Middle frontal gyrus (tissue), 1 donor: ENCODE results near the gene C17orf78.
"Not testable (repeated sequence)": the region's sequence is repeated elsewhere in the genome, so short reads cannot be mapped to it uniquely, and the experiment has no call there.

Experiments
- DNase-seq: peaks from one replicate; pipeline ENCODE4 v3.0.0-alpha.2; 2015; ENCODE audit warnings: low spot score; ENCODE audit errors: extremely low spot score

The C17orf78 gene

GRCh38 chr17:37385474-37385990, 9.7 kb downstream of the C17orf78 start:
- DNase-seq, result no peak

- no peak for DNase-seq
Measured at GRCh38 chr17:37386462-37386861, 10.7 kb downstream of the C17orf78 start.

- DNase-seq, result no peak
Measured at GRCh38 chr17:37388266-37388665, 12.5 kb downstream of the C17orf78 start.

- DNase-seq, result no peak
Measured at GRCh38 chr17:37389160-37389559, 13.4 kb downstream of the C17orf78 start.

GRCh38 chr17:37391146-37391545, 15.4 kb downstream of the C17orf78 start:
- no peak for DNase-seq

- no peak for DNase-seq
Measured at GRCh38 chr17:37392024-37392590, 16.3 kb downstream of the C17orf78 start.

GRCh38 chr17:37393352-37393751, 17.6 kb downstream of the C17orf78 start:
- no peak for DNase-seq

GRCh38 chr17:37399265-37399803, 23.5 kb downstream of the C17orf78 start:
- DNase-seq, result no peak

- no peak for DNase-seq
Measured at GRCh38 chr17:37400505-37400904, 24.7 kb downstream of the C17orf78 start.

GRCh38 chr17:37405522-37405921, 29.7 kb downstream of the C17orf78 start:
- DNase-seq, result not testable (repeated sequence)

- DNase-seq, result no peak
Measured at GRCh38 chr17:37405955-37406634, 30.3 kb downstream of the C17orf78 start.

- DNase-seq, result peak; percentile 18
Measured at GRCh38 chr17:37406635-37407461, 31.1 kb downstream of the C17orf78 start, which contains the start of the genes ACACA and TADA2A. Gene ACACA, minus strand, starts transcription at chr17:37406836. Its CDS starts 537 bp downstream, at chr17:37406299. Gene TADA2A, plus strand, starts transcription at chr17:37406886. Its CDS starts 4,480 bp downstream, at chr17:37411366.

GRCh38 chr17:37408145-37408479, 32.3 kb downstream of the C17orf78 start:
- not testable (repeated sequence) for DNase-seq

- DNase-seq, result no peak
Measured at GRCh38 chr17:37410357-37410756, 34.6 kb downstream of the C17orf78 start.

- no peak for DNase-seq
Measured at GRCh38 chr17:37413875-37414519, 38.2 kb downstream of the C17orf78 start.

- no peak for DNase-seq
Measured at GRCh38 chr17:37417852-37418251, 42.1 kb downstream of the C17orf78 start.

GRCh38 chr17:37422971-37423625, 47.3 kb downstream of the C17orf78 start:
- no peak for DNase-seq

- no peak for DNase-seq
Measured at GRCh38 chr17:37425268-37425667, 49.5 kb downstream of the C17orf78 start.

GRCh38 chr17:37429039-37429438, 53.3 kb downstream of the C17orf78 start:
- DNase-seq, result no peak

GRCh38 chr17:37429453-37429852, 53.7 kb downstream of the C17orf78 start:
- no peak for DNase-seq
